ENCODE measurements around the gene TCP1. TPM values are rescaled to one million over a fixed set of nuclear protein-coding genes. Genes with fewer than 3 reads are reported as not detected.

The TCP1 gene
- total and polyA plus RNA-seq, 9 of the 15 experiments (the other 6 are each of a cell fraction or from before 2014, with no cell fraction given) = 331 to 801 (median 645) TPM

- TF ChIP-seq CHD7 (IDR thresholded peaks at IDR 0.05; ENCODE audit: low read depth, low read length) (no peak), TOE1 (IDR thresholded peaks at IDR 0.05; ENCODE audit: borderline replicate concordance) (peak; percentile 49; the same call in 1 of the 2 replicates), TOE1 (CRISPR knock-in tag; IDR thresholded peaks at IDR 0.05; ENCODE audit: borderline replicate concordance, low read depth) (no peak), FOXP1 (CRISPR knock-in tag; IDR thresholded peaks at IDR 0.05) (no peak), ZKSCAN8 (CRISPR knock-in tag; IDR thresholded peaks at IDR 0.05) (no peak), TAF15 (IDR thresholded peaks at IDR 0.05; ENCODE audit: low read depth, low read length) (no peak), KLF16 (IDR thresholded peaks at IDR 0.05) (no peak), ZNF217 (CRISPR knock-in tag; IDR thresholded peaks at IDR 0.05) (no peak), ZNF436 (CRISPR knock-in tag; IDR thresholded peaks at IDR 0.05) (no peak; the same call in 1 of the 2 replicates), ZNF655 (CRISPR knock-in tag; IDR thresholded peaks at IDR 0.05) (no peak), PTTG1 (tag; IDR thresholded peaks at IDR 0.05; ENCODE audit: low read depth) (no peak), PRMT5 (CRISPR knock-in tag; IDR thresholded peaks at IDR 0.05) (no peak)
- TF ChIP-seq, protein P1, sequence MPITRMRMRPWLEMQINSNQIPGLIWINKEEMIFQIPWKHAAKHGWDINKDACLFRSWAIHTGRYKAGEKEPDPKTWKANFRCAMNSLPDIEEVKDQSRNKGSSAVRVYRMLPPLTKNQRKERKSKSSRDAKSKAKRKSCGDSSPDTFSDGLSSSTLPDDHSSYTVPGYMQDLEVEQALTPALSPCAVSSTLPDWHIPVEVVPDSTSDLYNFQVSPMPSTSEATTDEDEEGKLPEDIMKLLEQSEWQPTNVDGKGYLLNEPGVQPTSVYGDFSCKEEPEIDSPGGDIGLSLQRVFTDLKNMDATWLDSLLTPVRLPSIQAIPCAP (CRISPR knock-in tag; IDR thresholded peaks at IDR 0.05; ENCODE audit: borderline replicate concordance) = no peak
Measured at GRCh38 chr6:159790149-159790955, 950 bp upstream of the TCP1 start, which contains the start of gene MRPL18 (continued).

Measured in K562 (cell line).